Fibroblast of skin of right quadriceps (primary cell): ENCODE results near the gene CDH13.
A peak's percentile ranks its signal among the peaks of the same experiment; 100 is the strongest.

Experiments used
- DNase-seq: peaks from one replicate; pipeline ENCODE4 v3.0.0-alpha.2; 2013

The CDH13 gene

GRCh38 chr16:83136419-83136818, 509.6 kb downstream of the CDH13 start:
- DNase-seq: no peak

- DNase-seq: no peak
Observed at GRCh38 chr16:83136924-83137323, 510.2 kb downstream of the CDH13 start.

- DNase-seq: peak; percentile 85
Observed at GRCh38 chr16:83137326-83137781, 510.6 kb downstream of the CDH13 start.

GRCh38 chr16:83137894-83138293, 511.1 kb downstream of the CDH13 start:
- DNase-seq: peak; percentile 47

GRCh38 chr16:83138512-83138911, 511.7 kb downstream of the CDH13 start:
- no peak for DNase-seq

- no peak for DNase-seq
Observed at GRCh38 chr16:83138976-83139690, 512.4 kb downstream of the CDH13 start.

GRCh38 chr16:83143788-83144187, 517.0 kb downstream of the CDH13 start:
- DNase-seq: peak; percentile 14

GRCh38 chr16:83145297-83145696, 518.5 kb downstream of the CDH13 start:
- no peak for DNase-seq

- no peak for DNase-seq
Observed at GRCh38 chr16:83147244-83147643, 520.5 kb downstream of the CDH13 start.

GRCh38 chr16:83158320-83158957, 531.7 kb downstream of the CDH13 start:
- DNase-seq: no peak

GRCh38 chr16:83159049-83159448, 532.3 kb downstream of the CDH13 start:
- no peak for DNase-seq

- DNase-seq: no peak
Observed at GRCh38 chr16:83160287-83161020, 533.7 kb downstream of the CDH13 start.

GRCh38 chr16:83162791-83163190, 536.0 kb downstream of the CDH13 start:
- DNase-seq: no peak

- DNase-seq: no peak
Observed at GRCh38 chr16:83164816-83165215, 538.0 kb downstream of the CDH13 start.

GRCh38 chr16:83171396-83171795, 544.6 kb downstream of the CDH13 start:
- no peak for DNase-seq

- DNase-seq: no peak
Observed at GRCh38 chr16:83174671-83175070, 547.9 kb downstream of the CDH13 start.

- no peak for DNase-seq
Observed at GRCh38 chr16:83176802-83177201, 550.0 kb downstream of the CDH13 start.

- no peak for DNase-seq
Observed at GRCh38 chr16:83185902-83186301, 559.1 kb downstream of the CDH13 start.

- DNase-seq: peak; percentile 77
Observed at GRCh38 chr16:83187405-83187804, 560.6 kb downstream of the CDH13 start.

- DNase-seq: no peak
Observed at GRCh38 chr16:83196796-83197195, 570.0 kb downstream of the CDH13 start.

GRCh38 chr16:83197450-83197849, 570.7 kb downstream of the CDH13 start:
- no peak for DNase-seq

GRCh38 chr16:83198977-83199376, 572.2 kb downstream of the CDH13 start:
- DNase-seq: peak; percentile 22

- peak; percentile 19 for DNase-seq
Observed at GRCh38 chr16:83200005-83200779, 573.4 kb downstream of the CDH13 start.
